ENCODE results near the gene INO80.

DNA sequence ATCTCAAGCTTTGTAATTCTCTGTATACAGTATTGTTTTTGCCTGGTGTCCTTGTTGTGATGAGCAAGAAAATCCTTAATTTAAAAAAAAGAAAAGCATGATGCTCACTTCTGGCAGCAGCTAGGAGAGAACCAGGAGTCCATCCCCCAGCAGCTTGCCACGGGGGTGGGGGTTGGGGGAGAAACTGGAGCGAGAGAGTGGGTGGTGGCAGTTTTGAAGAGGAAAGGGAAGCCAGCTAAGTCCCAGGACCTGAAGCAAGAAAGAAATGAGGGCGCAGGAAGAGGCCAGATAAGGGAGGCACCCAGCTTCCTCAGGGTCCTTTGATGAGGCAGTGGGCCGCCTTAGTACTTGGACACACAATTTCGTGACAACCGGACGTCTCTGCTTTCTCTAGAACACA lies 139.3 kb downstream of the INO80 start:
- TF ChIP-seq CTCF (conservative IDR thresholded peaks at IDR 0.05; ENCODE audit: low read depth, low read length) (no peak), EZH2 (IDR thresholded peaks at IDR 0.05; ENCODE audit: borderline replicate concordance, low read depth, low read length, poor library complexity, severe bottlenecking) (no peak)

Data from A673 (cell line).